HG03095 (cell line): ENCODE measurements around the gene UBXN6.

Source experiments
- ATAC-seq: cut with Tn5 transposase; IDR thresholded peaks from one replicate; pipeline ENCODE4 v1.9.1; 2021; ENCODE audit warnings: moderate library complexity; ENCODE audit not compliant: unreplicated experiment

Gene UBXN6

GRCh38 chr19:4493929-4494690 lies 36.5 kb upstream of the UBXN6 start:
- no peak for ATAC-seq

DNA sequence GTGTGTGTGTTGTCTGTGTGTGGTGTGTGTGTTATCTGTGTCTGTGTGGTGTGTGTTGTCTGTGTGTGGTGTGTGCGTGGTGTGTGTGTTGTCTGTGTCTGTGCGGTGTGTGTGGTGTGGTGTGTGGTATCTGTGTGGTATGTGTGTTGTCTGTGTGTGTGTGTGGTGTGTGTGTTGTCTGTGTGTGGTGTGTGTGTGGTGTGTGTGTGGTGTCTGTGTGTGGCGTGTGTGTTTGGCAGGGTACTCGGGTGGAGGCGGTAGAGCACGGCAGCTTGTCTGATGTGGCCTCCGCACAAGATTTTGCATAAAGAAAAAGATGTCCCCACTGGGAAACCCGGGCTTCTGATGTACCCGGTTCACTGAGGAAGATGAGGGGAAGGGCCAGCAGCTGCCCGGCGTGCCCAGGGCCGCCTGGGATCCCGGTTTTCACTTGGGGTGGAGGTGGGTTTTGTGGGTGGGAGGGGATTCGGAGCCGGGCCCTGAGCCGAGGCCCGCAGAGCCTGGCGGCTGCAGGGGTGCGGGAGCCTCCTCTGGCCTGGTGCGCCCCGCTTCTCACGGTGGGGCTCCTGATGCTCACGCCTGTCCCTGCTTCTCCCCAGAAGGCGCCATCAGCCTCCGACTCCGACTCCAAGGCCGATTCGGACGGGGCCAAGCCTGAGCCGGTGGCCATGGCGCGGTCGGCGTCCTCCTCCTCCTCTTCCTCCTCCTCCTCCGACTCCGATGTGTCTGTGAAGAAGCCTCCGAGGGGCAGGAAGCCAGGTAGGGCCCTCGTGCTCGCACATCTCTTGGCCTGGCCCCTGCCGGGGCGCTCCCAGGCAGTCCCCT lies 35.7 kb upstream of the UBXN6 start:
- ATAC-seq, result no peak

- ATAC-seq, result no peak
These were observed 34.9 kb upstream of the UBXN6 start for GRCh38 chr19:4492337-4493103.

- ATAC-seq, result no peak
These were observed 33.9 kb upstream of the UBXN6 start for GRCh38 chr19:4491446-4491845.

- no peak for ATAC-seq
These were observed 30.9 kb upstream of the UBXN6 start for GRCh38 chr19:4488496-4488895.

DNA sequence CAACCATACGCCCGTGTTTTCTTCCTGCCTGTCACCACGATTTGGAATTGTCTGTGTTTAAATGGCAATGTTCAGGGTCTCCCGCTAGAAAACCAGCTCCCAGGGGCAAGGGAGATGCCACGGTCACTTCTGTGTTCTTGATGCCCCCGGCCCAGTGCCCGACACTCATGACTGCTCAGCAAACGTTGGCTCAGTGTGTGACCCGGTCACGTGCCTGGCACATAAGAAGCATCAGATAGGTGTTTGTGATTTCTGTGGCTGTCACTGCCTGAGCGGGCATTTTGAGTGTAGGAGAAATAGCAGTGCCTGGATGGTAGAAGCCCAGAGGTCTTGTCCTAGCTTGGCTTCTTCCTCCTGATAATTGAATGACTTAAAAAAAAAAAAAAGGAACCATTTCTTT lies 30.0 kb upstream of the UBXN6 start:
- ATAC-seq, result no peak

GRCh38 chr19:4483385-4483784 lies 25.8 kb upstream of the UBXN6 start:
- no peak for ATAC-seq

- no peak for ATAC-seq
These were observed 25.2 kb upstream of the UBXN6 start for GRCh38 chr19:4482721-4483364.

DNA sequence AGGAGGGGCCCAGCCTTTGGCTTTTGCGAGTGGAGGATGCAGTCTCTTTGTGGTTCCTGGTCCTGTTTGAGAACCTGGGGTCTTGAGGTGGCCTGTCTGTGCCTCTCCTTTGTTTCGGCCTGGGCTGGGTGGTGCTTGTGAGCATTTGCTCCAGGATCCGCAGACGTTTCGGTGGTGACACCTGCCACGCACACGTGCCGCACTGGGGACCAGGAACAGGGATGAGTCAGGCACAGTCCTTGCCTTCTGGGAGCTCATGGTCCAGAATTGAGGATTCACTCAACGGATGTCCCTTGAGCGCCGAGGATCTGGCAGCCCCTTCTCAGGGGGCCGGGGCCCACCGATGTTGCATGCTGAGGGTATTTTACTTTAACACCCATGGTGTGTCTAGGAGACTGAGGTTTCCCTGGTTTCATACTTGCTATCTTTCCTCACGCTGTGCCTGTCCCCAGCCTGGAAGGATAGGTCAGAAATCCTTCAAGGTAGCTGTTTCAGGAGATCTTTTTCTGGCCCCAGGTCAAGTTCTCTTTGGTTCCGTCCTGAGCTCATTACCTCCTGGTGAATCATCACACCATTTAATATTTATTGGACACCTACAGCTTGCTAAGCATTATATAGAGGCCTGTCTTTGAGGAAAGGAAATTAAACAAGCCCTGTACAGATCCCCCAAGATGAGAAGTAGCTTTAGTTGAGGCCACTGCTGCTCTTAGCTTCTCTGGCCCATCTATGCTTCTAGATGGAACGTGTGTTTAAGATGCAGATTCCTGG lies 19.6 kb upstream of the UBXN6 start:
- ATAC-seq, result no peak

- no peak for ATAC-seq
These were observed 17.0 kb upstream of the UBXN6 start for GRCh38 chr19:4474514-4475022.

GRCh38 chr19:4473763-4474513 lies 16.3 kb upstream of the UBXN6 start:
- ATAC-seq, result no peak

DNA sequence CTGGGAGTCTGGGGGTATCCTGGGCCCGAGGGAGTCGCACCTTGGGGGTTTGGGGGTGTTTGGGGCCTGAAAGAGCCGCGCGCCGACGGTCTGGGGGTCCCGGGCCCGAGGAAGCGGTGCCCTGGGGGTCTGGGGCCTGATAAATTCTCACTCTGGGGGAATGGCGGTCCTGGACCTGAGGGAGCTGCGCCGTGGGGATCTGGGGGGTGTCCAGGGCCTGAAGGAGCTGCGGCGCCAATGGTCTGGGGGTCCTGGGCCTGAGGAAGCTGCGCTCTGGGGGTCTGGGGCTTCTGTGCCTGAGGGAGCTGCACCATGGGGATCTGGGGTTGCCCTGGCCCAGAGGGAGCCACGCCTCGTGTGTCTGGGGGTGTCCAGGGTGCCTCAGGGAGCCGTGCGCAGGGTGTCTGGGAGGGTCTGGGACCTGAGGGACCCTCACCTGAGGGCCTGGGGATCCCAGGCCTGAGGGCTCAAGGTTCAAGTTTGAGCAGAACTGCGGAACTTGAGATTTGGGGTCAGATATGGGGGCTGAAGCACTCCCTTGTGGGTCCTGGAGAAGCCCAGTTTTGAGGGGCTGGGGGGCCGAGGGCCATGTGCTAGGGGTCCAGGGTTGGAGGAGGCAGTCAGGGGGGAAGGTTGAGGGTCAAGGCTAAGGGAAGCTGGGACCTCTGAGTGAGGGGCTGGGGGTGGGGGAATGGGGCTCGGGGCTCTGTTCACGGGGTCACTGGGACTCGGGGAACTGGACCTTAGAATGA lies 15.6 kb upstream of the UBXN6 start:
- ATAC-seq, result no peak

DNA sequence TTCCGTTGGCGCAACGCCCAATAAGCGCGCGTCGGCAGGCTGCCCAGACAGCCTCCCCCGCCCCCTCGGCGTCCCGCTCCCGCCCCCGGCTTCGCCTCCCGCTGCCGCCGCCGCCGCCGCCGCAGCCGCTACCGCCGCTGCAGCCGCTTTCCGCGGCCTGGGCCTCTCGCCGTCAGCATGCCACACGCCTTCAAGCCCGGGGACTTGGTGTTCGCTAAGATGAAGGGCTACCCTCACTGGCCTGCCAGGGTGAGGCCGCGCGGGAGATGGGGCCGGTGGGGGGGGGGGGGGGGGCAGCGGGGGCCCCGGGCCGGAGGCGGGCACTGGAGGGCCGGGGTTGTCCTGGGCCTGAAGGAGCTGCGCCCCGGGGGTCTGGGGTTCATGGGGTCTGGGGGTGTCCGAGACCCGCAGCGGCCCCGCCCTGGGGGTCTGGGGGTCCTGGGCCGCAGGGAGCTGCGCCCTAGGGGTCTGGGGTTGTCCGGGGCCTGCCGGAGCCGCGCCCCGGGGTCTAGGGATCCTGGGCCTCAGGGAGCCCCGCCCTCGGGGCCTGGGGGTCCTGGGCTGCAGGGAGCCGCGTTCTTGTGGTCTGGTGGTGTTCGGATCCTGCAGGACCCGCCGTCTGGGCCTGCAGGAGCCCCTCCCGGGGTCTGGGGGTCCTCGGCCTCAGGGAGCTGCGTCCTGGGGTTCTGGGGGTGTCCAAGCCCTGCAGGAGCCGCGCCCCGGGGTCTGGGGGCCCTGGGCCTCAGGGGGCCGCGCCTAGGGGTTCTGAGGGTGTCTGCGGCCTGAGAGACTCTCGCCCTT lies 14.8 kb upstream of the UBXN6 start, which contains the start of gene HDGFL2:
HDGFL2 (plus strand) TSS at position 124 of the 801 bp plus-strand sequence; CDS start at position 178, 54 bp downstream.
- no peak for ATAC-seq

GRCh38 chr19:4471403-4472173 lies 14.0 kb upstream of the UBXN6 start:
- peak; percentile 75 for ATAC-seq

- ATAC-seq, result no peak
These were observed 10.2 kb upstream of the UBXN6 start for GRCh38 chr19:4467835-4468234.

- no peak for ATAC-seq
These were observed 7.4 kb upstream of the UBXN6 start for GRCh38 chr19:4464815-4465581.
